ENCODE data around the gene MDM1. TPM values are rescaled to one million over a fixed set of nuclear protein-coding genes. Genes with fewer than 3 reads are reported as not detected.

The MDM1 gene
- polyA plus RNA-seq, 1 experiment, result 8.5 TPM

GRCh38 chr12:68340404-68341270, 8.5 kb upstream of the MDM1 start:
- ChIA-PET POLR2A (no interaction called here), CTCF (interaction anchor here (1.3 kb wide), 1 partner anchor 118 kb away, joined by 4 read pairs; no protein-coding TSS in a partner anchor)
- peaks cover 5% of the 10 kb centered on the region for H3K27me3 ChIP-seq (ENCODE audit: control insufficient read depth, insufficient read depth, low read length)
- H3K4me3 ChIP-seq (ENCODE audit: low read depth, low read length), result no peak overlapping the region
- no peak for DNase-seq (ENCODE audit: low read depth)
- no peaks in the 10 kb centered on the region for H3K36me3 ChIP-seq (ENCODE audit: control insufficient read depth, insufficient read depth, low read length)
- no peak for TF ChIP-seq CTCF (IDR thresholded peaks at IDR 0.05; ENCODE audit: insufficient read depth, low read depth, low read length)

GRCh38 chr12:68336889-68337303, 4.7 kb upstream of the MDM1 start:
- H3K27me3 ChIP-seq (ENCODE audit: control insufficient read depth, insufficient read depth, low read length), result peaks cover 4% of the 10 kb centered on the region
- ChIA-PET CTCF (interaction anchor here (0.9 kb wide), 1 partner anchor 113 kb away, joined by 3 read pairs; no protein-coding TSS in a partner anchor), POLR2A (no interaction called here)
- no peaks in the 10 kb centered on the region for H3K36me3 ChIP-seq (ENCODE audit: control insufficient read depth, insufficient read depth, low read length)
- no peak overlapping the region for H3K4me3 ChIP-seq (ENCODE audit: low read depth, low read length)
- TF ChIP-seq CTCF (IDR thresholded peaks at IDR 0.05; ENCODE audit: insufficient read depth, low read depth, low read length), result no peak
- DNase-seq (ENCODE audit: low read depth), result no peak

DNA sequence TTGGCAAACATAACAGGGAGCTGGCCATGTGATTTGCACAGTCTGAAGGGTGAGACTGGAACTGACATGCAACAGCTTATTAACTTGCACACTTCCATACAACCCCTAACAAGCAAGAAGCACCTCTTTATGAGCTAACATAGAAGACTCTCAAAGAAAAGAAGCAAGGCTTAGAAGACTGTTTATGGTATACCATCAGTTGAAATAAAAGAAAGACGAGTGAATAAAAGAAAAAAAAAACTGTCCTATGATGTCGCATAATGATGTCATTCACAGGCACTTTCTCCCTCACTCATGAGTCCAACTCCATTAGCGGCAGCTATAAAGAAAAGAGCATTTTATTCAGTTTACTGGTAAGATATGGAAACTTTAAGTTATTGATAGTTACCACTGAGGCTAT, 3.3 kb upstream of the MDM1 start:
- ChIA-PET CTCF (interaction anchor here (0.6 to 1.4 kb wide), 3 partner anchors 15 to 199 kb away, joined by 3 to 4 read pairs (median 4); no protein-coding TSS in a partner anchor), POLR2A (no interaction called here)
- Histone ChIP-seq H3K4me3 (ENCODE audit: low read depth, low read length) (no peak overlapping the region), H3K27me3 (ENCODE audit: control insufficient read depth, insufficient read depth, low read length) (peaks cover 2% of the 10 kb centered on the region), H3K36me3 (ENCODE audit: control insufficient read depth, insufficient read depth, low read length) (no peaks in the 10 kb centered on the region)
- no peak for DNase-seq (ENCODE audit: low read depth)
- TF ChIP-seq CTCF (IDR thresholded peaks at IDR 0.05; ENCODE audit: insufficient read depth, low read depth, low read length), result no peak

GRCh38 chr12:68334132-68334531, 2.0 kb upstream of the MDM1 start:
- ChIA-PET POLR2A (no interaction called here), CTCF (interaction anchor here (0.6 kb wide), 1 partner anchor 103 kb away, joined by 5 read pairs; no protein-coding TSS in a partner anchor)
- no peak for DNase-seq (ENCODE audit: low read depth)
- no peak for TF ChIP-seq CTCF (IDR thresholded peaks at IDR 0.05; ENCODE audit: insufficient read depth, low read depth, low read length)
- peaks cover 2% of the 10 kb centered on the region for H3K27me3 ChIP-seq (ENCODE audit: control insufficient read depth, insufficient read depth, low read length)
- H3K4me3 ChIP-seq (ENCODE audit: low read depth, low read length), result no peak overlapping the region
- H3K36me3 ChIP-seq (ENCODE audit: control insufficient read depth, insufficient read depth, low read length), result no peaks in the 10 kb centered on the region

DNA sequence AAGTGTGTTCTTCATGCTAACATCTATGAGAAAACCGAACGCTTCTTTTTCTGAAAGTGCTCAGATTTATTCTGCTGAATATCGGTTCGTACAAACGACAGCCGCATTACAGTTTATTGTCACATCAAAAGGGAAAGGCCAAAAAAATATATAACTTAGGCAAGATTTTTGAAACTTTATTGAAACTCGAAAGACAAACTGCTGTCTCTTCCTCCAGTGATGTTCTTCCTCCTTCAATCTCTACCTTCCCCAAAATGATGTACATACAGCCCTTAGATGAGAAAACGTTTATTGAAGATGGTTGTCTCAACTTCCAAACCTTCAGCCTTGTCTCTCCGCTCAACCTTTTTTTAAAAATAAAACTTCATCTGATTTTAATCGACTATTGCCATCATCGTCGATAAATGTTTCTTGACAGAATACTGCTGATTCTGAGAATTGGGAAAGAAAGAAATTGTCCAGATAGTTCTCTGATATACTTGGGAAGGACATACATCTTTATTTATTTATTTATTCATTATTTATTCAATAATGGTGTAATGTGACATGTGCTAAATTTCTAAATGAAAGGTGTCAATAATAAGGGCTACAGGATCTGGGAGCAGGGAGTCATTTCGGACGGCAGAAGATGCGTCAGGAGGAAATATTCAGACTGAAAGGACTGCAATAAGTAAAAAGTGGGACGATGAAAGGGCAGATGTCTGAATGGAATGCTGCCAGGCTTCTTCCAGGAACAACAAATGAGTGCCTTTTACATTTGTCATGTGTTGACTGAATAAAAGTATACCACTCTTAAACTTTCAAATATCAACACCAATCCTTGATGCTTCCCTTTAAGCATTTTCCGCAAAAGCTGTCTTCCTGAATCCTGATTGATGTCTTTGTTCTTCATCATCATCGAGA, 817 bp upstream of the MDM1 start:
- Histone ChIP-seq H3K36me3 (ENCODE audit: control insufficient read depth, insufficient read depth, low read length) (no peaks in the 10 kb centered on the region), H3K27me3 (ENCODE audit: control insufficient read depth, insufficient read depth, low read length) (peaks cover 2% of the 10 kb centered on the region), H3K4me3 (ENCODE audit: low read depth, low read length) (peak overlapping the region; percentile 90)
- CTCF ChIA-PET, result no interaction called here
- no peak for DNase-seq (ENCODE audit: low read depth)
- POLR2A ChIA-PET, result no interaction called here
- TF ChIP-seq CTCF (IDR thresholded peaks at IDR 0.05; ENCODE audit: insufficient read depth, low read depth, low read length), result no peak
